ENCODE data around the gene IL17RA.

IL17RA gene

DNA sequence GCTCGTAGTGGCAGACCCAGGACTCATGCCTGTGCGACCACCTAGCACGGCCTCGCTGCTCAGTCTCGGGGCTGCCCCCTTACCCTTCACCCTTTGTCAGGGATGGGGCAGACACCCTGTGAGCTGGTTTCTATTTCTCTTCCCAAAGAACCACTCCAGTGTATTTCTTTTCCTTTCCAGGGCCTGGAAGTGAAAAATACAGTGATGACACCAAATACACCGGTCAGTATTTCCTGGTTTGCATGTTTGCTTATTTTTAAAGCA lies 22.7 kb downstream of the IL17RA start:
- no peak for DNase-seq

DNA sequence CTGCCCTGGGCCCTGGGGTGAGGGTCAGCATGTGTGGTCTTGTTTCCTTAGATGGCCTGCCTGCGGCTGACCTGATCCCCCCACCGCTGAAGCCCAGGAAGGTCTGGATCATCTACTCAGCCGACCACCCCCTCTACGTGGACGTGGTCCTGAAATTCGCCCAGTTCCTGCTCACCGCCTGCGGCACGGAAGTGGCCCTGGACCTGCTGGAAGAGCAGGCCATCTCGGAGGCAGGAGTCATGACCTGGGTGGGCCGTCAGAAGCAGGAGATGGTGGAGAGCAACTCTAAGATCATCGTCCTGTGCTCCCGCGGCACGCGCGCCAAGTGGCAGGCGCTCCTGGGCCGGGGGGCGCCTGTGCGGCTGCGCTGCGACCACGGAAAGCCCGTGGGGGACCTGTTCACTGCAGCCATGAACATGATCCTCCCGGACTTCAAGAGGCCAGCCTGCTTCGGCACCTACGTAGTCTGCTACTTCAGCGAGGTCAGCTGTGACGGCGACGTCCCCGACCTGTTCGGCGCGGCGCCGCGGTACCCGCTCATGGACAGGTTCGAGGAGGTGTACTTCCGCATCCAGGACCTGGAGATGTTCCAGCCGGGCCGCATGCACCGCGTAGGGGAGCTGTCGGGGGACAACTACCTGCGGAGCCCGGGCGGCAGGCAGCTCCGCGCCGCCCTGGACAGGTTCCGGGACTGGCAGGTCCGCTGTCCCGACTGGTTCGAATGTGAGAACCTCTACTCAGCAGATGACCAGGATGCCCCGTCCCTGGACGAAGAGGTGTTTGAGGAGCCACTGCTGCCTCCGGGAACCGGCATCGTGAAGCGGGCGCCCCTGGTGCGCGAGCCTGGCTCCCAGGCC lies 23.7 kb downstream of the IL17RA start:
- DNase-seq, result no peak

DNA sequence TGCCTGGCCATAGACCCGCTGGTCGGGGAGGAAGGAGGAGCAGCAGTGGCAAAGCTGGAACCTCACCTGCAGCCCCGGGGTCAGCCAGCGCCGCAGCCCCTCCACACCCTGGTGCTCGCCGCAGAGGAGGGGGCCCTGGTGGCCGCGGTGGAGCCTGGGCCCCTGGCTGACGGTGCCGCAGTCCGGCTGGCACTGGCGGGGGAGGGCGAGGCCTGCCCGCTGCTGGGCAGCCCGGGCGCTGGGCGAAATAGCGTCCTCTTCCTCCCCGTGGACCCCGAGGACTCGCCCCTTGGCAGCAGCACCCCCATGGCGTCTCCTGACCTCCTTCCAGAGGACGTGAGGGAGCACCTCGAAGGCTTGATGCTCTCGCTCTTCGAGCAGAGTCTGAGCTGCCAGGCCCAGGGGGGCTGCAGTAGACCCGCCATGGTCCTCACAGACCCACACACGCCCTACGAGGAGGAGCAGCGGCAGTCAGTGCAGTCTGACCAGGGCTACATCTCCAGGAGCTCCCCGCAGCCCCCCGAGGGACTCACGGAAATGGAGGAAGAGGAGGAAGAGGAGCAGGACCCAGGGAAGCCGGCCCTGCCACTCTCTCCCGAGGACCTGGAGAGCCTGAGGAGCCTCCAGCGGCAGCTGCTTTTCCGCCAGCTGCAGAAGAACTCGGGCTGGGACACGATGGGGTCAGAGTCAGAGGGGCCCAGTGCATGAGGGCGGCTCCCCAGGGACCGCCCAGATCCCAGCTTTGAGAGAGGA lies 24.5 kb downstream of the IL17RA start:
- no peak for DNase-seq

DNA sequence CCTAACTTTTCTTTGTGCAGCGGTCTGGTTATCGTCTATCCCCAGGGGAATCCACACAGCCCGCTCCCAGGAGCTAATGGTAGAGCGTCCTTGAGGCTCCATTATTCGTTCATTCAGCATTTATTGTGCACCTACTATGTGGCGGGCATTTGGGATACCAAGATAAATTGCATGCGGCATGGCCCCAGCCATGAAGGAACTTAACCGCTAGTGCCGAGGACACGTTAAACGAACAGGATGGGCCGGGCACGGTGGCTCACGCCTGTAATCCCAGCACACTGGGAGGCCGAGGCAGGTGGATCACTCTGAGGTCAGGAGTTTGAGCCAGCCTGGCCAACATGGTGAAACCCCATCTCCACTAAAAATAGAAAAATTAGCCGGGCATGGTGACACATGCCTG lies 25.2 kb downstream of the IL17RA start:
- no peak for DNase-seq

DNA sequence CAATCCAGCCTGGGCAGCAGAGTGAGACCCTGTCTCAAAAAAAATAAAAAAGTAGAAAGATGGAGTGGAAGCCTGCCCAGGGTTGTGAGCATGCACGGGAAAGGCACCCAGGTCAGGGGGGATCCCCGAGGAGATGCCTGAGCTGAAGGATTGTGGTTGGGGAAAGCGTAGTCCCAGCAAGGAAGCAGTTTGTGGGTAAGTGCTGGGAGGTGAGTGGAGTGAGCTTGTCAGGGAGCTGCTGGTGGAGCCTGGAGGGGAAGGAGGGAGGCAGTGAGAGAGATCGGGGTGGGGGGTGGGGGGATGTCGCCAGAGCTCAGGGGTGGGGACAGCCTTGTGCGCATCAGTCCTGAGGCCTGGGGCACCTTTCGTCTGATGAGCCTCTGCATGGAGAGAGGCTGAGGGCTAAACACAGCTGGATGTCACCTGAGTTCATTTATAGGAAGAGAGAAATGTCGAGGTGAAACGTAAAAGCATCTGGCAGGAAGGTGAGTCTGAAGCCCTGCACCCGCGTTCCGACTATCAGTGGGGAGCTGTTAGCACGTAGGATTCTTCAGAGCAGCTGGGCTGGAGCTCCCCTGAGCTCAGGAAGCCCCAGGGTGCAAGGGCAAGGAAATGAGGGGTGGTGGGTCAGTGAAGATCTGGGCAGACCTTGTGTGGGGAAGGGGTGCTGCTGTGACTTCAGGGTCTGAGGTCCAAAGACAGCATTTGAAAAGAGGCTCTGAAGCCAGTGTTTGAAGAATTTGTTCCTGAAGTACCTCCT lies 26.2 kb downstream of the IL17RA start:
- no peak for DNase-seq

DNA sequence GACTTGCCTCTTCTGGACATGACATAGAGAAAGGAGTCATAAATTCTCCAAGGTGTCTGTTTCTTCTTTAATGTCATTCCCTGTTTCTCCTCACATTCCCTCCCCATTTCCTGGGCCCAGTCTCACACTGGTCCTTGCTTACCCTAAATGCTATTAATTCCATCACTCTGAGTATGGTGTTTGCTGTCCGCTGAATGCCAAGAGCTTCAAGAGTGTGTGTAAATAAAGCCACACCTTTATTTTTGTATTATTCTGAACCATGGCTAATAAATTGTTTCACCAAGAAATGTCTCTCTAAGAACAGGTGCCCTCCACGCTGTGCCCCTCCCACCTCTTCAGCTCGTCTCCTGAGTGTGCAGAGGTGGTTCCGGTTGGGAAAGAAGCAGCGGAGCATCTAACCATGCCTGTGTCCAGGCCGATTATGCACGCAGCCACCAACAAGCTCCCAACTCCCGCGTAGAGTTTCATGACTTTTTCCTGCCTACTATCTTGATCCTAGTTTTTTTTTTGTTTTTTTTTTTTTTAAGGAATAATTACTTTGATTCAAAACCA lies 27.8 kb downstream of the IL17RA start:
- no peak for DNase-seq

DNA sequence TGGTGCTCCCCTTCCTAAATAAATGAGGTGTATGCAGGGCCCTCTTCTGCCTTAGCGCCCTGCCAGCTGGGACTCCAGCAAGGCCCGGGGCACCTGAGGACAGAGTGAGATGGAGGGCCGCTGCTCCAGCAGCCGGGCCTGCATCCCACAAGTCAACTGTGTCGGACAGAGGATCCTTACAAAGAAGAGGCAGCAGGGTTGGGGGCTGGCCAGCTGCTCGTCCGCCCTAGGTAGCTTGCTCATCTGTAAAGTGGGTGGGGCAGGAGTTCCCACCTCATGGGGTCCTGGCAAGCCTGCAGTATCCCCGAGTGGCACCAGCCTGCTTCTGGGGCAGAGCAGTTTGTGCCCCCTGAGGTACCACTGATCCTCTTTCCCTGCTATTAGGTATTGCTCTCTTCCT lies 28.8 kb downstream of the IL17RA start:
- no peak for DNase-seq

DNA sequence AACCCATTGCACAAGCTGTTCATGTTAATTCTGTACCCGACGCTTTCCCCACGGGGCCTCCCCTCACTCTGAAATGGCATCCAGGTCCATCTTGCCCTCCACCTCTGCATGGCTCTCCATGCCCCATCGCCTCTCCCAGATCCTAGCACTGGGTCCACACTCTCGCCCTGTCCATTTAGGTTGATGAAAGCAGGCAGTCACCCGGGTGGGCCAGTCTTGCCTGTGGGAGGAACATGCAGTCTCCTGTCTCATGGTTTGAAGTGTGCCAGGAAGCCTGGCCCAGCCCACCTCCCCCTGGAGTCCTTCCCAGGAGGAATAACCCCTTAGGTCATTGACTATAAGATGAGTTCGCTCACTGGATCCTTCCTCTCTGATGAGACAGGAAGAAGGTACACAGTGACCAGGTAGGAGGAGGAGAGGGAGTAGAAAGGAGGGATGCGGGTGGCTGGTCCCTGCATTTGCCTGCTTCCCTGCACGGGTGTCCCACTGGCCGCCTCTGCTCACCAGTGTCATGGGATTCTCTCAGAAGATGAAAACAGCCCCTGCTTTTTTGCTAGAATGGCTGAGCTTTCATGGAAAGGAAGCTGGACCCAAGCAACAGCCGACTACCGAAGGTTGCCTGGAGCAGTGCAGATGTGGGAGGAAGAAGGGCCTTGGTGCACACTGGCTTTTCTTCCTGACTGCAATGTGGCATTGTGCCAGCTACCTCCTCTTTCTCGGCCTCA lies 29.5 kb downstream of the IL17RA start:
- no peak for DNase-seq

DNA sequence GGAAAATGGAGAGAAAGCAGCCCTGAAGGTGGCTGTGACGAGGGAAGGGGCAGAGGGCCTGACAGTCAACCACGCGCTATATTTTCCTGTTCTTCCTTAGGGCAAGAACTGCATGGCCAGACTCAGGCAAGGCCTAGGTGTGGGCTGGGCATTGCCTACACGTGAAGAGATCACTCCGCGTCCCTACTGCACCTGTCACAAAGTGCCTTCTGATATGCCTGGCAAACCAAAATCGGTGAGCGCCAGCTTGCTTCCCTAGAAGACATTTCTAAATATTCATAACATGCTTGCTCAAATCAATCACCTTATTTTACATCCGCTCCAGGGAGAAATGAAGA lies 30.1 kb downstream of the IL17RA start:
- no peak for DNase-seq

DNA sequence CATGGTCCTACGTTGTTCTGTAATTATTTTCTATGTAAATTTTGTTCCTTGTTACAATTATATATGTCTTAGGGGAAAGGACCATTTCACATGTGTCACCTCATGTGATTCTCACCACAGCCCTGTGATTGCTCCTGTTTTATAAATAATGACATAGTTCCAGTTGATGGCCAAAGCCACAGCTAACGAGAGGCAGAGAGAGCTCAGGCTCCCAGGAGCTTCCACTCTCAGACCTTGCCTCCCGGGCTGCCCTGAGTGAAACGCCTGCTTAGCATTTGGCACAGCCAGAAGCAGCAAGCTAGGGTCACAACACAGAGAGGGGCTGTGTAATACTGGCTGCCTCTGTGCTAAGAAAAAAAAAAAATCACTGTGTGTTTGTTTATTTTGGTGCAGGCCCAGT lies 30.4 kb downstream of the IL17RA start:
- DNase-seq, result no peak

DNA sequence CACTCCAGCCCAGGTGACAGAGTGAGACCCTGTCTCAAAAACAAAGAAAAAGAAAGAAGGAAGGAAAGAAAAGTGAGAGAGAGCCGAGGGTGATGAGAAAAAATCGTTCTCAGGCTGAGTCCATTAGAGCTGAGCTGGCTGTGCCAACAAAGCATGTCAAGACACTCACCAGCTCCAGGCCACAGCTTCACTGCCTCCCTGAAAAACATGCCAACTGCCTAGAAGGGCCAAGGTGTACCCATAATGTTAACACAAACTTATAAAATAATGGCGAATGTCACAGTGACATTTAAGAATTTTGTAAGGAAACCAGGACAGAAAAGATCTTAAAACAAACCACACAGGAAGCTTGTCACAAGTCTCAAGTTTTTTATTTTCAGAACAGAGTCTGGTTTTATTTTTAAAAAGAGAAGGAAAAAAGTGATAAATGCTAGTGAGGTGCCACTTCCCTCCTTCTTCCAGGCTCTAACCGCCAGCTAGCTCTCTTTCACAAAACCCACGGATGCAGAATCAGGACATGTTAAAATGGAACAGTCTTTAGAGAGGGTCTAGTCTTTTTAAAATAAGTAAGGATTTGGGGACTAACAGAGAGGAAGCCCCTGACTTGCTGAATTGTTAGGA lies 31.3 kb downstream of the IL17RA start:
- DNase-seq, result no peak

DNA sequence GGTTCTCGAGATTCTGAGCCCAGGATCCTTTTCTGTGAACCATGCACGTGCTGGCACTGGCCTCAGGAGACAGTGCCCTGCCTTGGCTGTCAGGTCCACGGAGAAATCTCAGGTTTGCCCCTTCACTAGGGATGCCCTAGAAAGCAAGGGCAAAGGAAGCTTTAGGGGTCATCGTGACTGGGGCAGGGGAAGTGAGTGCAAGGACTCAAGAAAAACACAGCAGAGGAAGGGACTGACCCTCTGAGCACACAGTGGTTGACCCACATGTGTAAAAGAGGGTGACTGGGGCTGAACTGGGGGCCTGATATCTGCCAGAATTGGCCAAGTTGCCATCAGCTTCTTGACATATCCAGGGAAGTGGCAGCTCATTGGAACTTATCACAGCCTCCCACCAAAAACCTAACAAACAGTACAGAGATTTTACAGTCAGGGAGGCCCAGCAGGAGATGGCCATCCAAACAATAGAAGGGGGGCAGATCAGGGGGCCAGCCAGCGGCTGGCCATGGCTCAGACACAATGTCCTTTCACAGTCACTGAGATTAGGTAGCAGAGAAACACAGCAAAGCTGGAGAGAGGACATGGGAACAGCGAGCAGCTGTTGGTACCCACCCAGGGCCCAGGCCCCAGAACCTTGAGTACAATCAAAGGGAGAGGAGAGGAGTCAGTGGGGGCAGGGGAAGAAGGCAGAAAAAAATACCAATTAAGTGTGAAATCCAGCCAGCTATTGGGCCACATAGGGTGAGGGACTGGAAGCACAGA lies 32.0 kb downstream of the IL17RA start:
- no peak for DNase-seq

DNA sequence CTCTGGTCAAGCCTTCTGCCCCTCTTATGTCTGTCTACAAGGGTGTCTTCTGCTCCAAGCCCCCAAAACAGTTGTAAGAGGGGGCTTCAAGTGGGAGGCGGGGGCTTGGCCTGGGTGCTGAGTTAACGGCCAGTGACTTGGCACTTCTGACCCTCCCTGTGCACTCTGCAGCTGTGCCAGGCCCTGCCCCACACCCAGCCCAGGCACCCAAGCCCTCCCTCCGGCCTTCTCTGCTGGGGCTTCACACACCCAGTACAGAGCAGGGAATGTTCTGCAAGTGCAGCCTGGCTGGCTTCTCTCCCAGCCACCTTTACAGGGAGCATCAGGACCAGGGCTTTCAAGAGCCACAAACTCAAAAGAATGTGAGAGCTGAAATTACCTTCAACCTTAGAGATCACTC lies 32.6 kb downstream of the IL17RA start:
- no peak for DNase-seq

DNA sequence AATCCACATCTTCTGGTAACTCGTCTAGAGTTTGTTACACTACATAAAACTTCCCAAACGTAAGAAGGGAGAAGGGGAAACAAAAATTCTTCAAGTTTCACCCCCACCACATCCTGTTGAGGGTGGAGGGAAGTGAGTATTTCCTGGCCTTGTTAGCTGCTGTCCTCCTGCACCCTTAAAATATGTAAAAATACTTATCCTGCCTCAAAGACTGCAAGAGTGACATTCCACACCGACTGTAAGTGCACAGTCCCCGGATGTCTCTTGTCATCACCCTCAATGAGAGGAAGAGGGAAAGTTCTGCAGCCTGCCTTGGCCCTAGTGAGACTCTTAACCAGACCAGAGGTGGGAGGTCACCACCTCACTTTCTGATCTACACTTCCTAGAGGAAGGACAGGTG lies 33.1 kb downstream of the IL17RA start:
- no peak for DNase-seq

DNA sequence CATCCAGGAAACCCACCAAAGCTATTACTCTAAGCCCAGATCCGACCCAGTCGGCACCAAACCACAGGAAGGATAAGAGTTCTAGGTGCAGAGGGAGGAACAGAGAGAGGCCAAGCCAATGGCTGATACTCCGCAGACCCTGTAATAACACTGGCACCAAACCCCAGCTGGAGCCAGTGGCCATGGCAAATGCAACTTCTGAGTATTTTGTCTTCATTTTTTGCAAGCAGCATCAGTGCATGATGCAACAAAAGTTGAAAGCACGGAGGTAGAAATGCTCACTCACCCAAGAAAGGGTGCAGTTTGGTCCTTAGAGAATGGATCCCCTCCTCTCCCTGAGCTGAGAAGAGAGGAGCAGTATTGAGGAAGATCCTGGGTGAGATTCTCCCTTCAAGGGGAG lies 33.5 kb downstream of the IL17RA start:
- no peak for DNase-seq

DNA sequence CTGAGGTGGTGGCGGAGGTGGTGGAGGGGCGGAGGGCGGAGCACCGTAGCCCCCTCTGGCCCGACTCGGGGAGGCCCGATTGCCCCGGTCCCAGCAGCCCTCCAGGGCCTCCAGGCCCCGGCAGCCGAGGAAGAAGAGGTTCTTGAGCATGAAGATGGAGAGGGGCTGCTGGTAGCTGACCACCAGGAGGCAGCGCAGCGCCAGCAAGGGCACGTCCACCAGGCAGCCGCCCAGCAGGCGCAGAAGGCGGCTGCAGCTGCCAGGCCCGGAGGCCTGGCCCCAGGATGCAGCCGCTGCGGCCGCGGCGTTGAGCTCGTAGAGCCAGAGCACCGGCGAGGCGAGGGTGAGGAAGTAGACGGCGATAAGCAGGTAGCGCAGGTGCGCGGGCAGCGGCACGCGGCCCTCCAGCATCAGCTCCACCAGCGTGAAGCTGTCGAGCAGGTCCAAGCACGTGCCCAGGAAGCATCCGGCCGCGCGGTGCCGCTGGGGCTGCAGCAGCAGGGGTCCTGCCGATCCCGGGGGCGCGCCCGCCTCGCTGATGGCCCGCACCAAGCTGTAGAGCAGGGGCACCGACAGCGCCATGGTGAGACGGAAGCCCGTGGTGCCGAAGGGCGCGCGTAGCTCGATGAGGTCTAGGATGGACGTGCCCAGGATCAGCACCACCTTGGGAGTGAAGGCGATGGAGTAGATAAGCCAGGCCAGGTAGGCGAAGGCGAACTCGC lies 34.8 kb downstream of the IL17RA start:
- DNase-seq, result no peak

DNA sequence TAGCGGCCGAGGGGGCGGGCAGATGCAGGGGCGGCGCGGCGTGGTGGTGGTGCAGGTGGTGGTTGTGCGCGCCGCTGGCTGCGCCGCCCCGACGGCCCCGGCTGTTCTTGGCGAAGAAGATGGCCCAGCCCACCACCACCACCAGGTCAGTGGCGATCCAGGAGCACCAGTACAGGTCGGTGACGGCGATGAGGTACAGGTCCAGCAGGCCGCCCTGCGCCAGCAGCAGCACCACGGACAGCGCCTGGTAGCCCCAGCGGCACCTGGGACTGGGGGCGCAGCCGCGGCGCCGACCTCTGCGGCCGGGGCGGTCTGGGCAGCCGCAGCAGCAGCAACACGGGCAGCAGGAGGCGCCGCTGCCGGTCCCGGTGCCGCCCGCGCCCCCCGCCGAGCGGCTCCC lies 35.5 kb downstream of the IL17RA start:
- DNase-seq, result peak; percentile 74

DNA sequence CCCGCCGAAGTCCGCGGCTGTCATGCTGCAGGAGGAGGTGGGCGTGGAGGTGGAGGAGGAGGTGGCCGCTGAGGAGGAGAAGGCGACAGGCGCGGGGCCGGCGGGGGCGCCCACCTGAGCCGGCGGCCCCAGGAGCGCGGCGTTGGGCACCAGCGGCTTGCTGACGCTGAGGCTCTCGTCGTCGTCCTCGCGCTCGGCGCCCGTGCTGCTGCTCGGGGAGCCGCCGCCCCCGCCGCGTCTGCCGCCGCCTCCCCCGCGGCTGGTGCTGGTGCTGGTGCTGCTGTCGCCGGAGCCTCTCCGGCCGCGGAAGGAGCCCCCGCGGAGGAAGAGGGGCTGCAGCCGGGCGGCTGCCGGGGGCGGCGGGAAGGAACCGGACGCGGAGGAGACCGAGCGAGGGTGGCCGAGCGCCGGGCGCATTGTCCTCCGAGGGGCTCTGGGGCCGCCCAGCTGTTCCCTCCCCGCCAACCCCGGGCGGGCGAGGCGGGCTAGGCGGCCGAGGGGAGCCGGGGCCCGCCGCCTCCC lies 36.0 kb downstream of the IL17RA start:
- no peak for DNase-seq

DNA sequence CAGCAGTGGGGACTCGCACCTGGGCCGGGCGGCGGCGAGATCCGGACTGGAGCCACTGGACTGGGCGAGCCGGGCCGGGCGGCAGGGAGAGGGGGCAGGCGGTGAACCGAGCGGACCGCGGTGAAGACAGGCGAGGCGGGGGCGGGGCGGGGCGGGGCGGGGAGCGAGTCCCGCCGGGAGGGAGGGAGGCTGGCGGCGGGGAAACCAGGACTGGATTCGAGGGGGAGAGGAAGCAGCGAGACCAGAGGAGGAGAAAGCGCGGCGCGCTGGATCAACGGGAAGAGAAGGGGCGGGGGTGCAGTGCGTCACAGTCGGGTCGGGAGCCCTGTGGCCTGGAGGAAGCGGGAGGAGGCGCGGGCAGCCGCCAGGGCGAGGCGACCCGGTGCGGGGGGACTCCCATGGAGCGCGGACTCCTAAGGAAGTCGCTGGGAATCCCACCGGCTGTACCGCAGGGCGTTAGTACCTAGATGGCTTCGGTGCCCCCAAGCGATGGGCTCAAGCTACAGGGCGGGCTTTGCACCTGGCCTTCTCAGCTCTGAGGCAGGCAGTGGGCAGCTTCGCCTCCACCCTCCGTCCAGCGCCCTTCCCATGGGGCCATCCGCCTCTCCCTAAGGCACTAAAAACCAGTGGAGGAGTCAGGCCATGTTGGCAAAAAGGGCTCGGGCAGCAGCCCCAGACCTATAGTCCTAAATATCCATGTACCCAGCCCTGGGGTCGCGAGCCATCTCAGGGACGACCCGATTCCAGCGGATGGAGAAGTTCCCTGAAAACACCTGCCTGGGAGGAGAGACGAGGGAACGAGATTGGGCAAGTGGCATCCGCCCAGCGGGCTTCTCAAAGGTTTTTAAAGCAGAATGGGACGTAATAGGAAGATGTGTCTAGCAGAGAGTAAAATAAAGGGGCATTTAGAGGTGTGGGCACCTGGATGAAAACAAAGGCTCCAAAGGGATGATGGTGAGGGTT lies 36.7 kb downstream of the IL17RA start, which contains the start of gene TMEM121B:
Gene TMEM121B (minus strand): TSS at position 128 of the 963 bp plus-strand sequence. CDS start 233 bp downstream, outside the sequence.
- peak; percentile 67 for DNase-seq

All from right forelimb (tissue), 1 donor.